Endothelial cell (in vitro differentiated cells): Measurements from ENCODE around the gene SYNE2. TPM values are rescaled to one million over a fixed set of nuclear protein-coding genes. Genes with fewer than 3 reads are reported as not detected.

ENCODE experiments used
- DNase-seq: peaks from one replicate; pipeline ENCODE4 v3.0.0; 2021; ENCODE audit warnings: low spot score
- H3K27ac Mint-ChIP-seq: one replicate; pipeline ENCODE4 v1.8.0; 2021; ENCODE audit warnings: mixed read lengths, inconsistent platforms; ENCODE audit not compliant: unreplicated experiment
- H3K27me3 Mint-ChIP-seq: one replicate; pipeline ENCODE4 v1.8.0; 2021; ENCODE audit warnings: mild to moderate bottlenecking, moderate library complexity, mixed read lengths, inconsistent platforms; ENCODE audit not compliant: unreplicated experiment
- H3K36me3 Mint-ChIP-seq: one replicate; pipeline ENCODE4 v1.8.0; 2021; ENCODE audit warnings: mild to moderate bottlenecking, low read depth, mixed read lengths, inconsistent platforms; ENCODE audit not compliant: unreplicated experiment
- H3K4me1 Mint-ChIP-seq: one replicate; pipeline ENCODE4 v1.8.0; 2021; ENCODE audit warnings: mild to moderate bottlenecking, mixed read lengths, inconsistent platforms; ENCODE audit not compliant: unreplicated experiment
- H3K4me3 Mint-ChIP-seq: one replicate; pipeline ENCODE4 v1.8.0; 2021; ENCODE audit warnings: mild to moderate bottlenecking, mixed read lengths, inconsistent platforms; ENCODE audit not compliant: unreplicated experiment
- H3K9me3 Mint-ChIP-seq: one replicate; pipeline ENCODE4 v1.8.0; 2021; ENCODE audit warnings: mixed read lengths, inconsistent platforms; ENCODE audit not compliant: unreplicated experiment
- total RNA-seq: library from RNA; stranded (reverse); fragmentation: NEBNext Ultra II Directional; extraction: Animal tissue kit (Norgen Biotek cat#: 25700); gene quantifications from one replicate; pipeline ENCODE4 v1.2.1, GENCODE V29; 2021; ENCODE audit not compliant: unreplicated experiment
- TF ChIP-seq, protein P1 (sequence below): fragments of 200-600 bp; sonication (generic); IDR thresholded peaks from one replicate; pipeline ENCODE4 v1.5.0; 2021; ENCODE audit warnings: antibody characterized with exemption; ENCODE audit not compliant: unreplicated experiment

Gene SYNE2
- total RNA-seq, 1 donor from 2014 or later: 35.9 TPM

DNA sequence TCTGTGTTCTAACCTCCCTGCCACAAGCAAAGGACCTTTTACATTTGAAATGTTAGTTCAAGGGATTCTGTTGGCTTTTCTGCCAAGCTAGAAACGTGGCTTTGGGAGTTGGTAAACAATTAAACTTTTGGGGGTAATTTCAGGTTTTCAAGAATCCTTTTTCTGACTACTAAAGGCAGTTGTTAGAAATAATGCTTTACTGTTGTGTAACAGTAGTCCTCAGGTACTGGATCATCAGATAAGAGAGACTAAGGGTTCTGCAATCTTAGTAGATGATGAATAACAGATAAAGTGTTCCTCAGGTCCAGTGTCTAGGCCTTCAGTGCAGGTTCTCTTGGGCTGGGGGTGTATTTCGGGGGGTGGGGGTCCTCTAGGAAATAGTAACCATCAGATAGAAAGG is 192.3 kb downstream of the SYNE2 start:
- H3K4me3 Mint-ChIP-seq: no peak overlapping the region
- TF ChIP-seq, protein P1, sequence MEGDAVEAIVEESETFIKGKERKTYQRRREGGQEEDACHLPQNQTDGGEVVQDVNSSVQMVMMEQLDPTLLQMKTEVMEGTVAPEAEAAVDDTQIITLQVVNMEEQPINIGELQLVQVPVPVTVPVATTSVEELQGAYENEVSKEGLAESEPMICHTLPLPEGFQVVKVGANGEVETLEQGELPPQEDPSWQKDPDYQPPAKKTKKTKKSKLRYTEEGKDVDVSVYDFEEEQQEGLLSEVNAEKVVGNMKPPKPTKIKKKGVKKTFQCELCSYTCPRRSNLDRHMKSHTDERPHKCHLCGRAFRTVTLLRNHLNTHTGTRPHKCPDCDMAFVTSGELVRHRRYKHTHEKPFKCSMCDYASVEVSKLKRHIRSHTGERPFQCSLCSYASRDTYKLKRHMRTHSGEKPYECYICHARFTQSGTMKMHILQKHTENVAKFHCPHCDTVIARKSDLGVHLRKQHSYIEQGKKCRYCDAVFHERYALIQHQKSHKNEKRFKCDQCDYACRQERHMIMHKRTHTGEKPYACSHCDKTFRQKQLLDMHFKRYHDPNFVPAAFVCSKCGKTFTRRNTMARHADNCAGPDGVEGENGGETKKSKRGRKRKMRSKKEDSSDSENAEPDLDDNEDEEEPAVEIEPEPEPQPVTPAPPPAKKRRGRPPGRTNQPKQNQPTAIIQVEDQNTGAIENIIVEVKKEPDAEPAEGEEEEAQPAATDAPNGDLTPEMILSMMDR: no peak
- peaks cover 17% of the 10 kb centered on the region for H3K36me3 Mint-ChIP-seq
- no peaks in the 10 kb centered on the region for H3K9me3 Mint-ChIP-seq
- H3K4me1 Mint-ChIP-seq: no peaks in the 10 kb centered on the region
- DNase-seq: no peak
- H3K27ac Mint-ChIP-seq: no peak overlapping the region
- no peaks in the 10 kb centered on the region for H3K27me3 Mint-ChIP-seq

DNA sequence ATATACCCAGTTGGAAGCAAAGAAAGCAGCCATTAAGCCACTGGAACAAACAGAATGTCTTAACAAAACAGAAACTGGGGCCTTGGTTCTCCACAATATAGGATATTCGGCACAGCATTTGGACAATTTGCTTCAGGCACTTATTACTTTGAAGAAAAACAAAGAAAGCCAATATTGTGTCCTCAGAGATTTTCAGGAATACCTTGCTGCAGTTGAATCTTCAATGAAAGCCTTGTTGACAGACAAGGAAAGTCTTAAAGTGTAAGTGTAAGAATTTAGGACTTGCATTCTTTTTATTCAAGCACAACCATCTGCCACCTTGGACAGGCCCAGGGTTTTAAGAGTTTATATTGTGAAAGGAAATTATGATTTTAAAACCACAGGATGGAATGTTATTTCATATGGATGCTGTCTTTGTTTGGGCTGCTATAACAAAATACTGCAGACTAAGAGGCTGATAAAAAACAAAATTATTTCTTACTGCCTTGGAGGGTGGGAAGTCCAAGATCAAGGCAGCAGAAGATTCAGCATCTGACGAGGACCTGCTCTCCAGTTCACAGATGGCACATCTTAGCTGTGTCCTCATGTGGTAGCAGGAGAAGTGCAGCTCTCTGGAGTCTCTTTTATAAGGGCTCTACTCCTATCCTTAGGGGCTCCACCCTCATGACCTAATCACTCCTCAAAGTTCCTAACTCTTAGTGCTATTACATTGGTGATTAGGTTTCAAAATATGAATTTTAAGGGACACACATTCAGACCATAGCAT is 197.0 kb downstream of the SYNE2 start:
- peaks cover 11% of the 10 kb centered on the region for H3K36me3 Mint-ChIP-seq
- no peaks in the 10 kb centered on the region for H3K4me1 Mint-ChIP-seq
- H3K4me3 Mint-ChIP-seq: no peak overlapping the region
- no peak for DNase-seq
- H3K9me3 Mint-ChIP-seq: no peaks in the 10 kb centered on the region
- no peak overlapping the region for H3K27ac Mint-ChIP-seq
- TF ChIP-seq, protein P1: no peak
- H3K27me3 Mint-ChIP-seq: no peaks in the 10 kb centered on the region

DNA sequence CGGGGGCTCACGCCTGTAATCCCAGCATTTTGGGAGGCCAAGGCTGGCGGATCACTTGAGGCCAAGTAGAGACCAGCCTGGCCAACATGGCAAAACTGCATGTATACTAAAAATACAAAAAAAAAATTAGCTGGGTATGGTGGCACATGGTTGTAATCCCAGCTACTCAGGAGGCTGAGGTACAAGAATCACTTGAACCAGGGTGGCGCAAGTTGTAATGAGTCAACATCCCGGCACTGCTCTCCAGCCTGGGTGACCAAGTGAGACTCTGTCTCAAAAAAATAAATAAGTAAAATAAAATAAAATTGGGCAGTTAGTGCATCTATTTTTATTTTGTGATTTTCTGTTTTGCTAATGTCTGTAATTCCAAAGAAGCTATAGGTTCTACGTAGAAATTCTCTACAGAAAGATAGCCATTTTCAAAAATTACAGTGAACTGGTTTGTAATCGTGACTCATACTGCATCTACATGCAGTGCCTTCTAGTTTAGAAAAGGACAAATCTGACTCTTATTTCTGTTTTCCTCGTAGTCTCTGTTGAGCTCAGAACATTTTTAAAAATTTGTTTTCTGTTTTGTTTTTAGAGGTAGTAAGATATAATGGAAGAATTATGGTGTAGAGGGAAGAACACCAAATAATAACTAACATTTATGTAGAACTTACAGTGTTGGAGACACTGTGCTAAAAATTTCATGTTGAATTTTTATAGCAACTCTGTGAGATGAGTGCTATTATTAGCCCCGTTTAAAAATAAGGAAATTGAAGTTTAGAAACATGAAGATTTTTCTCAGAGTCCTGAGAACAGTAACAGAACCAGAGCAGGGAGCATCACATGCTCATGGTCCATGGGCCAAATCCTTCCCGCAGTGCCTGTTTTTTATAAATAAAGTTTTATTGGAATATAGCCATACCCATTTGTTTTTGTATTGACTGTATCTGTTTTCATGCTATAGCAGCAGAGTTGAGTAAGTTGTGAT is 201.2 kb downstream of the SYNE2 start:
- H3K27me3 Mint-ChIP-seq: no peaks in the 10 kb centered on the region
- no peak overlapping the region for H3K4me3 Mint-ChIP-seq
- TF ChIP-seq, protein P1: no peak
- H3K9me3 Mint-ChIP-seq: no peaks in the 10 kb centered on the region
- no peak overlapping the region for H3K27ac Mint-ChIP-seq
- no peak for DNase-seq
- peaks cover 5% of the 10 kb centered on the region for H3K36me3 Mint-ChIP-seq
- no peaks in the 10 kb centered on the region for H3K4me1 Mint-ChIP-seq

DNA sequence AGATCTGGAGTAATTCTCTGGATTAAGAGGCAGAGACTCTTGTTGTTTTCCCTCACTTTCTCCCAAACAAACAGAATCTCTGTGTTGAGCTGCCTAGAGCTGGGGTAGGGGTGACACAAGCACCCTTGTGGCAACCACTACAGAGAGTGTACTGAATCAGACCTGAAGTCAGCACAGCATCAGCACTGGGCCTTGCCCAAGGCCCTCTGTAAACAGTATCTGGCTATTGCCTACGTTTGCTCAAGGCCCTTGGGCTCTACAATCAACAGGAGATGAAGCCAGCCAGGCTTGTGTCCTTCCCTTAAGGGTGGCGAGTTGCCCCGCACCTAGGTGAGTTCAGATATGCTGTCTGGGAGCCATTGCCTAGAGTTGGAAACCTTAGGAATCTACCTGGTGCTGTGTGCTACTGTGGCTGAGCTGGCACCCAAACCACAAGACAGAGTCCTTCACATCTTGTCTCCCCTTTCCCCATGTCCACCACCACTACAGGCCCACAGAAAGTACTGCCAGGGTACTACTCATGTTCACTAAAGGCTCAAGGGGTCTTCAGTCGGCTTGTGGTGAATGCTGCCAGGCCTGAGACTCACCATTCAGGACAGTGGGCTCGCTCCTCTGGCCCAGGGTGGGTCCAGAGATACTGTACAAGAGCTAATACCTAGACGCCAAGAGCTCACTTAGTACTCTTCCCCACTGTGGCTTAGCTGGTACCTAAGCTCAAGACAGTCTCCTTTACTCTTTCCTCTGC is 206.8 kb downstream of the SYNE2 start:
- Mint-ChIP-seq H3K4me1 (peaks cover 3% of the 10 kb centered on the region), H3K9me3 (no peaks in the 10 kb centered on the region), H3K36me3 (no peaks in the 10 kb centered on the region), H3K4me3 (no peak overlapping the region), H3K27me3 (peaks cover 4% of the 10 kb centered on the region), H3K27ac (no peak overlapping the region)
- no peak for DNase-seq
- TF ChIP-seq, protein P1: no peak
